ENCODE measurements around the gene LANCL1.

The LANCL1 gene

DNA sequence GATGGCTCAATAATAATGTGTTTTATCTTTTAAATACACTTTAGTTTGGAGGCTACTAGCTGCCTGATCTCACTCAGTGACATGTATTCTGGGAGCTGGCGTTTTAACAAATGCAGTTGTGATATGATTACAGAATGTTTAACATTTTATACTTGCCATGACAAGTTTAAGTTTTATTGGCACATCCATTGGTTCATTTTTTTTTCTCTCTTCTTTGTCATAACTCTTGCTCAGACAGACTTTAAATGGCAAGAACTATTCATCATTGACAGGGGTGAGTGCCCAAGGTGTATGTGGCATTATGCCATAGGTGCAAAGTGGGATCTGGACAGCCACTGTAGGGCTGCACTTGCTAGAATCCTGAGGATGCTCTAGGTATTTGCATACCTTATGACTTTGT, 89.5 kb downstream of the LANCL1 start:
- TF ChIP-seq CTCF (IDR thresholded peaks at IDR 0.05), result no peak

All from LNCAP (cell line).